Cardiac atrium fibroblast (primary cell): Measurements from ENCODE around the gene SLX4. TPM values are rescaled to one million over a fixed set of nuclear protein-coding genes. Genes with fewer than 3 reads are reported as not detected.

Experiments used
- total RNA-seq: library from RNA; depleted of rRNA; stranded (reverse); fragments of >200 nt; gene quantifications from 2 replicates; pipeline ENCODE4 v1.2.3, GENCODE V29; 2015

The SLX4 gene
- total RNA-seq, result 2.2 and 3.4 TPM in 2 replicates

GRCh38 chr16:3611146-3611975, at the start of gene SLX4:
Gene SLX4 (minus strand): TSS chr16:3611606. CDS start chr16:3608964, 2,642 bp downstream.

GRCh38 chr16:3654249-3654991, 43.0 kb upstream of the SLX4 start, which contains the start of gene DNASE1:
Gene DNASE1 (plus strand): TSS chr16:3654691. CDS start chr16:3655374, 683 bp downstream.

GRCh38 chr16:3577302-3577752, 34.1 kb downstream of the SLX4 start, which contains the start of gene NLRC3:
Gene NLRC3 (minus strand): TSS chr16:3577403. CDS start chr16:3565036, 12,367 bp downstream.

Other genes with a start within 250 kb of the SLX4 start
- gene ZSCAN32, start 210.6 kb downstream of the SLX4 start, total RNA-seq, result 11.5 and 16.2 TPM in 2 replicates
- 10.3 and 15.7 TPM in 2 replicates for gene ZNF174, start 210.4 kb downstream of the SLX4 start, total RNA-seq
- gene ZNF597, start 168.1 kb downstream of the SLX4 start, total RNA-seq, result 1.3 and 1.8 TPM in 2 replicates
- gene NAA60, start 167.9 kb downstream of the SLX4 start, total RNA-seq, result 16.8 and 19.1 TPM in 2 replicates
- gene C16orf90, start 116.1 kb downstream of the SLX4 start, total RNA-seq, result not detected in 2 replicates
- gene CLUAP1, start 110.6 kb downstream of the SLX4 start, total RNA-seq, result 10.5 and 12.6 TPM in 2 replicates
- gene NLRC3, start 34.2 kb downstream of the SLX4 start, total RNA-seq, result under 0.01 TPM in 1 of 2 replicates, not detected in the other
- gene DNASE1, start 43.1 kb upstream of the SLX4 start, total RNA-seq, result 6.0 and 10.8 TPM in 2 replicates
- 51.4 and 51.8 TPM in 2 replicates for gene TRAP1, start 105.9 kb upstream of the SLX4 start, total RNA-seq